CD4-positive, CD25-positive, alpha-beta regulatory T cell (primary cell): ENCODE data around the gene EML4. TPM values are rescaled to one million over a fixed set of nuclear protein-coding genes. Genes with fewer than 3 reads are reported as not detected.
A peak's percentile ranks its signal among the peaks of the same experiment; 100 is the strongest.

Experiments used
- ATAC-seq, 2 donors: fragments of 150-1000 bp; cut with Tn5 transposase; one replicate each; pipeline ENCODE4 v1.10.0; 2021; ENCODE audit warnings: low read depth in 2 of 2, moderate number of reproducible peaks in 2 of 2, moderate library complexity in 1 of 2
- DNase-seq, 3 donors: peaks; one replicate each; pipeline versions ENCODE4 v3.0.0 to v3.0.0-alpha.2; 2012 to 2022; ENCODE audit warnings: mixed read lengths in 1 of 3
- H3K27ac ChIP-seq: one replicate; pipeline ENCODE4 v1.7.0; 2013; ENCODE audit warnings: mild to moderate bottlenecking, low read length; ENCODE audit not compliant: insufficient read depth, poor library complexity, severe bottlenecking
- H3K27me3 ChIP-seq: one replicate; pipeline ENCODE4 v1.7.0; 2013; ENCODE audit warnings: low read length; ENCODE audit not compliant: control insufficient read depth, insufficient read depth
- H3K36me3 ChIP-seq: one replicate; pipeline ENCODE4 v1.7.0; 2013; ENCODE audit warnings: mild to moderate bottlenecking, low read length, moderate library complexity; ENCODE audit not compliant: control insufficient read depth, insufficient read depth
- H3K4me1 ChIP-seq: 2 replicates; pipeline ENCODE4 v1.7.0; 2013; ENCODE audit warnings: mild to moderate bottlenecking, low read length; ENCODE audit not compliant: insufficient read depth, control insufficient read depth, poor library complexity, severe bottlenecking
- H3K4me3 ChIP-seq: one replicate; pipeline ENCODE4 v1.7.0; 2013; ENCODE audit warnings: low read depth, mild to moderate bottlenecking, low read length, moderate library complexity
- H3K9me3 ChIP-seq, 2 experiments: 1 replicate in 1 of 2; 2 replicates in 1 of 2; pipeline ENCODE4 v1.7.0; 2013; ENCODE audit warnings: low read length in 2 of 2, mild to moderate bottlenecking in 1 of 2, moderate library complexity in 1 of 2; ENCODE audit not compliant: control insufficient read depth in 2 of 2
- H3K27ac Mint-ChIP-seq, 3 donors: one replicate each; pipeline ENCODE4 v1.8.0; 2020 to 2022; ENCODE audit warnings: mild to moderate bottlenecking in 3 of 3, mixed read lengths in 3 of 3, moderate library complexity in 2 of 3
- H3K27me3 Mint-ChIP-seq: one replicate; pipeline ENCODE4 v1.8.0; 2022; ENCODE audit warnings: mild to moderate bottlenecking, mixed read lengths
- H3K36me3 Mint-ChIP-seq: one replicate; pipeline ENCODE4 v1.8.0; 2020; ENCODE audit warnings: mixed read lengths
- H3K4me1 Mint-ChIP-seq, 4 donors: one replicate each; pipeline ENCODE4 v1.8.0; 2020 to 2022; ENCODE audit warnings: mixed read lengths in 4 of 4, mild to moderate bottlenecking in 1 of 4
- H3K4me3 Mint-ChIP-seq, 4 donors: one replicate each; pipeline ENCODE4 v1.8.0; 2020 to 2022; ENCODE audit warnings: mild to moderate bottlenecking in 4 of 4, mixed read lengths in 4 of 4, moderate library complexity in 3 of 4
- H3K9me3 Mint-ChIP-seq, 7 donors: one replicate each; pipeline ENCODE4 v1.8.0; 2020 to 2022; ENCODE audit warnings: mixed read lengths in 7 of 7, mild to moderate bottlenecking in 3 of 7, moderate library complexity in 2 of 7
- polyA plus RNA-seq, 4 donors: library from polyadenylated mRNA; unstranded; fragments of 300-500 nt; fragmentation: Illumina TruSeq; gene quantifications; one replicate each; pipeline ENCODE4 v1.2.3, GENCODE V29; 2021
- total RNA-seq: library from RNA; stranded (reverse); gene quantifications from one replicate; pipeline ENCODE4 v1.2.3, GENCODE V29; 2022

EML4 gene
- total and polyA plus RNA-seq, 5 donors from 2014 or later, result 83.7 to 293 (median 90.1) TPM

GRCh38 chr2:42348113-42348805 lies 179.1 kb downstream of the EML4 start:
- Mint-ChIP-seq H3K4me1 (peaks cover 16 to 39% (median 20%) of the 10 kb centered on the region in 4 donors), H3K27ac (peak overlapping the region in 1 of 3 donors; percentile 7), H3K27me3 (no peaks in the 10 kb centered on the region), H3K9me3 (no peaks in the 10 kb centered on the region), H3K4me3 (no peak overlapping the region), H3K36me3 (peaks cover 63% of the 10 kb centered on the region)
- Histone ChIP-seq H3K27me3 (no peaks in the 10 kb centered on the region), H3K36me3 (peaks cover 57% of the 10 kb centered on the region), H3K4me1 (no peaks in the 10 kb centered on the region), H3K4me3 (no peak overlapping the region), H3K9me3 (no peaks in the 10 kb centered on the region), H3K27ac (no peak overlapping the region)
- ATAC-seq, result no peak
- DNase-seq, result no peak

- H3K4me3 ChIP-seq, result no peak overlapping the region
- H3K27me3 ChIP-seq, result no peaks in the 10 kb centered on the region
- H3K27me3 Mint-ChIP-seq, result no peaks in the 10 kb centered on the region
- H3K4me1 Mint-ChIP-seq, result peaks cover 22 to 50% (median 33%) of the 10 kb centered on the region in 4 donors
- peak overlapping the region in 1 of 3 donors; percentile 42 for H3K27ac Mint-ChIP-seq
- H3K4me1 ChIP-seq, result peaks cover 3% of the 10 kb centered on the region
- H3K9me3 ChIP-seq, result no peaks in the 10 kb centered on the region
- no peak overlapping the region for H3K27ac ChIP-seq
- H3K9me3 Mint-ChIP-seq, result no peaks in the 10 kb centered on the region
- H3K36me3 ChIP-seq, result peaks cover 45% of the 10 kb centered on the region
- DNase-seq (no peak), ATAC-seq (no peak)
- no peak overlapping the region for H3K4me3 Mint-ChIP-seq
- peaks cover 56% of the 10 kb centered on the region for H3K36me3 Mint-ChIP-seq
Observed at GRCh38 chr2:42350434-42351063, 181.4 kb downstream of the EML4 start.

- no peaks in the 10 kb centered on the region for H3K27me3 Mint-ChIP-seq
- Histone ChIP-seq H3K9me3 (no peaks in the 10 kb centered on the region), H3K27ac (no peak overlapping the region), H3K27me3 (no peaks in the 10 kb centered on the region), H3K4me3 (no peak overlapping the region), H3K4me1 (peaks cover 3% of the 10 kb centered on the region), H3K36me3 (peaks cover 42% of the 10 kb centered on the region)
- no peak for ATAC-seq
- H3K9me3 Mint-ChIP-seq, result no peaks in the 10 kb centered on the region
- peak overlapping the region in 1 of 3 donors; percentile 42 for H3K27ac Mint-ChIP-seq
- H3K4me3 Mint-ChIP-seq, result no peak overlapping the region
- peaks cover 55% of the 10 kb centered on the region for H3K36me3 Mint-ChIP-seq
- peaks cover 27 to 54% (median 44%) of the 10 kb centered on the region in 4 donors for H3K4me1 Mint-ChIP-seq
- DNase-seq, result no peak
Observed at GRCh38 chr2:42351864-42352263, 182.7 kb downstream of the EML4 start.

- no peak for ATAC-seq
- Mint-ChIP-seq H3K27ac (peak overlapping the region in 2 of 3 donors; percentile 6 to 91), H3K36me3 (peaks cover 46% of the 10 kb centered on the region), H3K27me3 (no peaks in the 10 kb centered on the region), H3K9me3 (no peaks in the 10 kb centered on the region), H3K4me3 (no peak overlapping the region), H3K4me1 (peaks cover 30 to 63% (median 60%) of the 10 kb centered on the region in 4 donors)
- Histone ChIP-seq H3K4me3 (no peak overlapping the region), H3K9me3 (no peaks in the 10 kb centered on the region), H3K36me3 (peaks cover 38% of the 10 kb centered on the region), H3K4me1 (peaks cover 11% of the 10 kb centered on the region), H3K27me3 (no peaks in the 10 kb centered on the region), H3K27ac (no peak overlapping the region)
- no peak for DNase-seq
Observed at GRCh38 chr2:42353792-42354429, 184.8 kb downstream of the EML4 start.

GRCh38 chr2:42359304-42359964 lies 190.3 kb downstream of the EML4 start:
- DNase-seq, result peak in 1 of 3 donors; percentile 25
- peak overlapping the region; percentile 90 to 95 (median 95) for H3K4me3 Mint-ChIP-seq
- ATAC-seq, result no peak
- Histone ChIP-seq H3K4me1 (peaks cover 36% of the 10 kb centered on the region), H3K4me3 (peak overlapping the region; percentile 93), H3K36me3 (peaks cover 7% of the 10 kb centered on the region), H3K27me3 (no peaks in the 10 kb centered on the region), H3K9me3 (no peaks in the 10 kb centered on the region), H3K27ac (peak overlapping the region; percentile 92)
- H3K4me1 Mint-ChIP-seq, result peaks cover 39 to 67% (median 59%) of the 10 kb centered on the region in 4 donors
- peaks cover 13% of the 10 kb centered on the region for H3K36me3 Mint-ChIP-seq
- H3K27me3 Mint-ChIP-seq, result no peaks in the 10 kb centered on the region
- peak overlapping the region; percentile 97 to 99 (median 98) for H3K27ac Mint-ChIP-seq
- H3K9me3 Mint-ChIP-seq, result no peaks in the 10 kb centered on the region

GRCh38 chr2:42359965-42360483 lies 190.9 kb downstream of the EML4 start:
- Histone ChIP-seq H3K27me3 (no peaks in the 10 kb centered on the region), H3K36me3 (peaks cover 7% of the 10 kb centered on the region), H3K4me3 (peak overlapping the region; percentile 93), H3K9me3 (no peaks in the 10 kb centered on the region), H3K4me1 (peaks cover 33% of the 10 kb centered on the region), H3K27ac (peak overlapping the region; percentile 92)
- Mint-ChIP-seq H3K4me1 (peaks cover 33 to 61% (median 54%) of the 10 kb centered on the region in 4 donors), H3K36me3 (peaks cover 13% of the 10 kb centered on the region), H3K27me3 (no peaks in the 10 kb centered on the region), H3K4me3 (peak overlapping the region; percentile 90 to 95 (median 95)), H3K9me3 (no peaks in the 10 kb centered on the region), H3K27ac (peak overlapping the region; percentile 97 to 99 (median 98))
- no peak for ATAC-seq
- peak in 2 of 3 donors; percentile 21 to 39 for DNase-seq

GRCh38 chr2:42360493-42360889 lies 191.3 kb downstream of the EML4 start:
- H3K27me3 ChIP-seq, result no peaks in the 10 kb centered on the region
- peak in 1 of 3 donors; percentile 17 for DNase-seq
- H3K36me3 ChIP-seq, result peaks cover 7% of the 10 kb centered on the region
- Mint-ChIP-seq H3K27ac (peak overlapping the region; percentile 97 to 99 (median 98)), H3K4me1 (peaks cover 32 to 58% (median 51%) of the 10 kb centered on the region in 4 donors), H3K4me3 (peak overlapping the region; percentile 90 to 95 (median 95)), H3K36me3 (peaks cover 13% of the 10 kb centered on the region), H3K9me3 (no peaks in the 10 kb centered on the region), H3K27me3 (no peaks in the 10 kb centered on the region)
- peaks cover 32% of the 10 kb centered on the region for H3K4me1 ChIP-seq
- no peaks in the 10 kb centered on the region for H3K9me3 ChIP-seq
- no peak for ATAC-seq
- H3K27ac ChIP-seq, result peak overlapping the region; percentile 92
- H3K4me3 ChIP-seq, result peak overlapping the region; percentile 93
